Measurements from ENCODE around the gene RDH11. TPM values are rescaled to one million over a fixed set of nuclear protein-coding genes. Genes with fewer than 3 reads are reported as not detected.
"Not testable (repeated sequence)": the region's sequence is repeated elsewhere in the genome, so short reads cannot be mapped to it uniquely, and the experiment has no call there.

The RDH11 gene
- total and polyA plus RNA-seq, 2 donors = 36.8 to 39.1 TPM

DNA sequence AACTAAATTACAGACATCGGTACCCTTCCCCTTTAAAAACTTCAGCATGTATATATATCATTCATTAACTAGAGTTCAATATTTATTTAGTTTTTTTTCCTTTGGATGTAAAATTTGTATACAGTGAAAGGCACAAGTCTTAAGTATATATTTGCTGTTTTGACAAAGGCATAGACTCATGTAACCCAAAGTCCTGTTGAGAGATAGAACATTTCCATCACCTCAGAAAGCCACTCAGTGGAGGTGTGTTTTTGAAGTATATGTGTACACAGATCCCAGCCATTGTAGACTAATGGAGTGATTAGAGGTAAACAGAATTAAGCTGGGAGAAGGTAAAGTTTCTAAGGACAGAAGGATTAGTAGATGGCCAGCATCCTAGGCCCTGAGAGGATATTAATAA is 21.5 kb upstream of the RDH11 start:
- Histone ChIP-seq H3K27me3 (ENCODE audit: control insufficient read depth in 2 of 2, insufficient read depth in 1 of 2, low read length in 1 of 2) (peaks cover 0 to under 1% of the 10 kb centered on the region in 2 donors), H3K4me3 (ENCODE audit: low read length in 2 of 2) (no peak overlapping the region), H3K9me3 (ENCODE audit: control insufficient read depth in 2 of 2, insufficient read depth in 1 of 2, low read length in 1 of 2) (no peaks in the 10 kb centered on the region), H3K27ac (ENCODE audit: low read depth in 1 of 2, low read length in 1 of 2) (no peak overlapping the region), H3K36me3 (ENCODE audit: control insufficient read depth in 2 of 2, insufficient read depth in 2 of 2, low read length in 1 of 2) (no peaks in the 10 kb centered on the region), H3K4me1 (ENCODE audit: control insufficient read depth in 2 of 2, insufficient read depth in 2 of 2, low read length in 2 of 2) (no peaks in the 10 kb centered on the region)
- 99% methylated on average over 1 of the region's 1 CpG for WGBS
- DNase-seq (ENCODE audit: low read depth in 6 of 9, low spot score in 9 of 9) = no peak

DNA sequence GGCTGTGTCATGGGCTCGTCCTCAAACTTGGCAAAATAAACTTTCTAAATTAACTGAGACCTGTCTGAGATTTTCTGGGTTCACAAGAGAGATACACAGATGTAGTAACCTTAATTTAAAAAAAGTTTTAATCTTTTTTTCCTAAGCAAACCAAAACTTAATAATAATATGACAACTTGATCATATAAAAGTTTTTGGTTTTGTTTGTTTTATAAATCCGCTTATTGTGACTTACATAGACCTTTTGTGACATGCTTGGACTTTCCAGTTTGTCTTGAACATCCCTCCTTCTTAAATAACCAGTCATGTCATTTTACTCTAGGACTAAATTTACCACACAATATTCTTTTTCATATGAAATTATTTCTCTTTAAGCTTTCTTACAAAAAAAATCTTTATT is 14.6 kb upstream of the RDH11 start:
- 97% methylated on average over 2 of the region's 2 CpGs for WGBS
- no peaks in the 10 kb centered on the region for H3K9me3 ChIP-seq (ENCODE audit: control insufficient read depth in 2 of 2, insufficient read depth in 1 of 2, low read length in 1 of 2)
- H3K27me3 ChIP-seq (ENCODE audit: control insufficient read depth in 2 of 2, insufficient read depth in 1 of 2, low read length in 1 of 2) = no peaks in the 10 kb centered on the region
- DNase-seq (ENCODE audit: low read depth in 6 of 9, low spot score in 9 of 9) = no peak
- H3K27ac ChIP-seq (ENCODE audit: low read depth in 1 of 2, low read length in 1 of 2) = no peak overlapping the region
- no peaks in the 10 kb centered on the region for H3K4me1 ChIP-seq (ENCODE audit: control insufficient read depth in 2 of 2, insufficient read depth in 2 of 2, low read length in 2 of 2)
- no peak overlapping the region for H3K4me3 ChIP-seq (ENCODE audit: low read length in 2 of 2)
- no peaks in the 10 kb centered on the region for H3K36me3 ChIP-seq (ENCODE audit: control insufficient read depth in 2 of 2, insufficient read depth in 2 of 2, low read length in 1 of 2)

DNA sequence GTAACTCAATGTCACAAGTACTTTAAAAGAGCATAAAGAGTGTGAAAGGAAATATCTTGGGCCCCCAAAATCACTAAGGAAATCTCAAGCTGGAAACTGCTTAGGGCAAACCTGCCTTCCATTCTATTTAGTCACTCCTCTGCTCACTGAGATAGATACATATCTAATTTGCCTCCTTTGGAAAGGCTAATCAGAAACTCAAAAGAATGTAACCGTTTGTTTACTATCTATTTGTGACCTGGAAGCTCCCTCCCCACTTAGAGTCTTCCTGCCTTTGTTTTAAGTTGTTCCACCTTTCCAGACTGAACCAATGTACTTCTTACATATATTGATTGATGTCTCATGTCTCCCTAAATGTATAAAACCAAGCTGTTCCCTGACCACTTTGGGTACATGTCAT is 14.2 kb upstream of the RDH11 start:
- not testable (repeated sequence) for H3K27ac ChIP-seq (ENCODE audit: low read depth in 1 of 2, low read length in 1 of 2); H3K4me1 ChIP-seq (ENCODE audit: control insufficient read depth in 2 of 2, insufficient read depth in 2 of 2, low read length in 2 of 2); DNase-seq (ENCODE audit: low read depth in 6 of 9, low spot score in 9 of 9); H3K36me3 ChIP-seq (ENCODE audit: control insufficient read depth in 2 of 2, insufficient read depth in 2 of 2, low read length in 1 of 2); H3K4me3 ChIP-seq (ENCODE audit: low read length in 2 of 2); H3K27me3 ChIP-seq (ENCODE audit: control insufficient read depth in 2 of 2, insufficient read depth in 1 of 2, low read length in 1 of 2); H3K9me3 ChIP-seq (ENCODE audit: control insufficient read depth in 2 of 2, insufficient read depth in 1 of 2, low read length in 1 of 2)
- WGBS = 92% methylated on average over 1 of the region's 1 CpG

GRCh38 chr14:67709346-67709745 is 13.8 kb upstream of the RDH11 start:
- not testable (repeated sequence) for H3K4me3 ChIP-seq (ENCODE audit: low read length in 2 of 2)

GRCh38 chr14:67705211-67705610 is 9.6 kb upstream of the RDH11 start:
- DNase-seq (ENCODE audit: low read depth in 6 of 9, low spot score in 9 of 9) = no peak
- 90% methylated on average over 3 of the region's 3 CpGs for WGBS
- Histone ChIP-seq H3K27me3 (ENCODE audit: control insufficient read depth in 2 of 2, insufficient read depth in 1 of 2, low read length in 1 of 2) (no peaks in the 10 kb centered on the region), H3K9me3 (ENCODE audit: control insufficient read depth in 2 of 2, insufficient read depth in 1 of 2, low read length in 1 of 2) (no peaks in the 10 kb centered on the region), H3K4me1 (ENCODE audit: control insufficient read depth in 2 of 2, insufficient read depth in 2 of 2, low read length in 2 of 2) (no peaks in the 10 kb centered on the region), H3K4me3 (ENCODE audit: low read length in 2 of 2) (no peak overlapping the region), H3K27ac (ENCODE audit: low read depth in 1 of 2, low read length in 1 of 2) (no peak overlapping the region), H3K36me3 (ENCODE audit: control insufficient read depth in 2 of 2, insufficient read depth in 2 of 2, low read length in 1 of 2) (no peaks in the 10 kb centered on the region)

More at GRCh38 chr14:67709346-67709745, 13.8 kb upstream of the RDH11 start:
- DNase-seq (ENCODE audit: low read depth in 6 of 9, low spot score in 9 of 9); H3K36me3 ChIP-seq (ENCODE audit: control insufficient read depth in 2 of 2, insufficient read depth in 2 of 2, low read length in 1 of 2); H3K27me3 ChIP-seq (ENCODE audit: control insufficient read depth in 2 of 2, insufficient read depth in 1 of 2, low read length in 1 of 2); H3K9me3 ChIP-seq (ENCODE audit: control insufficient read depth in 2 of 2, insufficient read depth in 1 of 2, low read length in 1 of 2); H3K4me1 ChIP-seq (ENCODE audit: control insufficient read depth in 2 of 2, insufficient read depth in 2 of 2, low read length in 2 of 2); H3K27ac ChIP-seq (ENCODE audit: low read depth in 1 of 2, low read length in 1 of 2): not testable (repeated sequence)

DNA sequence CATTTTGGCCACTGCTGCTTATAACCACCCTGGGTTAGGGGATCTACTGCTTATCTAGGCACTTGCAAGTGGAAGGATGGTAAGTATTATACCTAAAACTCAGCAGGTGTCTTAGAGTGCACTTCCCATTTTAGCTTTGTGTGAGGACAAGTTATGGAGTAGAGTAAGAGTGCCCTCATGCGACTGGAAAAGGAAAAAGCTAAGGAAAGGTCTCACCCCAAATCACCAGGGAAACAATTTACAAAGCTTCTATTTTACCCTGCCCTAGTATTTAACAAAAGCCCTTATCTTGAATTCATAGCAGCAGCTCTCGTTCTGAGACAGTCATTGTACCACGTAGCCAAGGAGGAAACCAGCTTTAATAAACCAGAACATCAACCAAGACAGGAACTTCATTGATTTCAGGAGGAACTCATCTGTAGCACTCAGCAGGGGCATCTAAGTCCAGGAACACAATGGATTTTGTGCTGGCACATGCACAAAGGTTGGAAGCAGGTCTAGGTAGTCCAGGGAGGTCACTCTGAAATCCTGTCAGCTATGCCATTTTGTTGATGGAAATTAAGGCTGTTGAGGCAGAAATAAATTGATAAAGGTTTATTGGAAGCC is 9.0 kb upstream of the RDH11 start:
- no peak overlapping the region for H3K4me3 ChIP-seq (ENCODE audit: low read length in 2 of 2)
- 1% methylated on average over 3 of the region's 3 CpGs for WGBS
- H3K36me3 ChIP-seq (ENCODE audit: control insufficient read depth in 2 of 2, insufficient read depth in 2 of 2, low read length in 1 of 2) = no peaks in the 10 kb centered on the region
- H3K27ac ChIP-seq (ENCODE audit: low read depth in 1 of 2, low read length in 1 of 2) = no peak overlapping the region
- H3K9me3 ChIP-seq (ENCODE audit: control insufficient read depth in 2 of 2, insufficient read depth in 1 of 2, low read length in 1 of 2) = no peaks in the 10 kb centered on the region
- peak; percentile 8 to 82 (median 69) for DNase-seq (ENCODE audit: low read depth in 6 of 9, low spot score in 9 of 9)
- no peaks in the 10 kb centered on the region for H3K4me1 ChIP-seq (ENCODE audit: control insufficient read depth in 2 of 2, insufficient read depth in 2 of 2, low read length in 2 of 2)
- no peaks in the 10 kb centered on the region for H3K27me3 ChIP-seq (ENCODE audit: control insufficient read depth in 2 of 2, insufficient read depth in 1 of 2, low read length in 1 of 2)

GRCh38 chr14:67703997-67704396 is 8.4 kb upstream of the RDH11 start:
- Histone ChIP-seq H3K36me3 (ENCODE audit: control insufficient read depth in 2 of 2, insufficient read depth in 2 of 2, low read length in 1 of 2) (no peaks in the 10 kb centered on the region), H3K4me1 (ENCODE audit: control insufficient read depth in 2 of 2, insufficient read depth in 2 of 2, low read length in 2 of 2) (no peaks in the 10 kb centered on the region), H3K4me3 (ENCODE audit: low read length in 2 of 2) (no peak overlapping the region), H3K27ac (ENCODE audit: low read depth in 1 of 2, low read length in 1 of 2) (no peak overlapping the region), H3K9me3 (ENCODE audit: control insufficient read depth in 2 of 2, insufficient read depth in 1 of 2, low read length in 1 of 2) (no peaks in the 10 kb centered on the region), H3K27me3 (ENCODE audit: control insufficient read depth in 2 of 2, insufficient read depth in 1 of 2, low read length in 1 of 2) (no peaks in the 10 kb centered on the region)
- 65% methylated on average over 3 of the region's 3 CpGs for WGBS
- no peak for DNase-seq (ENCODE audit: low read depth in 6 of 9, low spot score in 9 of 9)

DNA sequence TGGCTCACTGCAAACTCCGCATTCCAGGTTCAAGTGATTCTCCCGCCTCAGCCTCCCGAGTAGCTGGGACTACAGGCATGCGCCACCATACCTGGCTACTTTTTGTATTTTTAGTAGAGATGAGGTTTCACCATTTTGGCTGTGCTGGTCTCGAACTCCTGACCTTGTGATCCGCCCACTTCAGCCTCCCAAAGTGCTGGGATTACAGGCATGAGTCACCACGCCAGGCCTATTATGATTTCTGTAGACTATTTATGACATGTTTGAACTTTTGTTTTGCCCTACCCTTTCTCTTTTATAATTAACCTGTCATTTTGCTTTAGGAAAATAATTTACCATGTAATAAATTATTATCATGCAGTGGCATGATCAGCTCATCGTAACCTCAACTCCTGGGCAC is 5.9 kb upstream of the RDH11 start, which contains the start of gene RDH12:
Gene RDH12, plus strand, starts transcription at position 395 of the 400 bp plus-strand sequence. CDS start 20,757 bp downstream, outside the sequence.
- not testable (repeated sequence) for H3K27me3 ChIP-seq (ENCODE audit: control insufficient read depth in 2 of 2, insufficient read depth in 1 of 2, low read length in 1 of 2); H3K36me3 ChIP-seq (ENCODE audit: control insufficient read depth in 2 of 2, insufficient read depth in 2 of 2, low read length in 1 of 2); H3K9me3 ChIP-seq (ENCODE audit: control insufficient read depth in 2 of 2, insufficient read depth in 1 of 2, low read length in 1 of 2); H3K27ac ChIP-seq (ENCODE audit: low read depth in 1 of 2, low read length in 1 of 2); H3K4me3 ChIP-seq (ENCODE audit: low read length in 2 of 2); H3K4me1 ChIP-seq (ENCODE audit: control insufficient read depth in 2 of 2, insufficient read depth in 2 of 2, low read length in 2 of 2); DNase-seq (ENCODE audit: low read depth in 6 of 9, low spot score in 9 of 9)
- 97% methylated on average over 8 of the region's 8 CpGs for WGBS

DNA sequence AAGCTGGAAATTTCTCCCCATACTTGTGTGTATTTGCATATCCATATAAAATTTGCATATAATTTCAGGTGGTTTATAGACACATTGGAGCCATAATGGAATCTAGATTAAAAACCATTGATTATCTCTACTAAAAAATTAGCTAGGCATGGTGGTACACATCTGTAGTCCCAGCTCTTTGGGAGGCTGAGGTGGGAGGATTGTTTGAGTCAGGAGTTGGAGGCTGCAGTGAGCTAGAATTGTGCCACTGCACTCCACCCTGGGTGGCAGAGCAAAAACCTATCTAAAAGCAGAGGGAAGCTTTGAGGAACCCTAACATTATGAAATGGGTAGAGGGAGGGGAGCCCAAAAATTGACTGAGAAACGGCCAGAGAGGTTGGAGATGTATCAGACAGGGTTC is 2.6 kb upstream of the RDH11 start:
- DNase-seq (ENCODE audit: low read depth in 6 of 9, low spot score in 9 of 9) = no peak
- H3K27me3 ChIP-seq (ENCODE audit: control insufficient read depth in 2 of 2, insufficient read depth in 1 of 2, low read length in 1 of 2) = no peaks in the 10 kb centered on the region
- peaks cover 4 to 14% of the 10 kb centered on the region in 2 donors for H3K4me1 ChIP-seq (ENCODE audit: control insufficient read depth in 2 of 2, insufficient read depth in 2 of 2, low read length in 2 of 2)
- no peak overlapping the region for H3K27ac ChIP-seq (ENCODE audit: low read depth in 1 of 2, low read length in 1 of 2)
- WGBS = 89% methylated on average over 1 of the region's 1 CpG
- no peaks in the 10 kb centered on the region for H3K36me3 ChIP-seq (ENCODE audit: control insufficient read depth in 2 of 2, insufficient read depth in 2 of 2, low read length in 1 of 2)
- no peaks in the 10 kb centered on the region for H3K9me3 ChIP-seq (ENCODE audit: control insufficient read depth in 2 of 2, insufficient read depth in 1 of 2, low read length in 1 of 2)
- H3K4me3 ChIP-seq (ENCODE audit: low read length in 2 of 2) = no peak overlapping the region
